ENCODE measurements around the gene TMEM80.

The TMEM80 gene

DNA sequence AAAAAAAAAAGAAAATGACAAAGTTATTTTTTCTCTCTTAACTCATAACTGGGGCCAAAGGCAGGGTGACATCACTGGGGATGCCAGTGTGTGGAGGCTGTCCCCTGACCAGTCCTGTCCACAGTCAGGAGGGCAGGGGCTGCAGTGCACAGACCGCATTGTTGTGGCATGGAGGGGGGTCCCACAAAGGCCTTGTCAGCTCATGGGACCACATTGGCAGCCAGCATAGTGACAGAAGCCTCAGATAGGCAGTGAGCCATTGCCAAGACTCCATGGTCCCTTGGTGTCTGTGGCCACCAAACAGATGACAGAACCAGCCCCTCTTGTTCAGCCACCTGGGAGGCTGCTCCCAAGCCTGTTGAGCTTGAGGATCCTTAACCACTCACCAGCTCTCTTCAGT is 4.1 kb downstream of the TMEM80 start:
- DNase-seq (ENCODE audit: low read depth) = no peak

DNA sequence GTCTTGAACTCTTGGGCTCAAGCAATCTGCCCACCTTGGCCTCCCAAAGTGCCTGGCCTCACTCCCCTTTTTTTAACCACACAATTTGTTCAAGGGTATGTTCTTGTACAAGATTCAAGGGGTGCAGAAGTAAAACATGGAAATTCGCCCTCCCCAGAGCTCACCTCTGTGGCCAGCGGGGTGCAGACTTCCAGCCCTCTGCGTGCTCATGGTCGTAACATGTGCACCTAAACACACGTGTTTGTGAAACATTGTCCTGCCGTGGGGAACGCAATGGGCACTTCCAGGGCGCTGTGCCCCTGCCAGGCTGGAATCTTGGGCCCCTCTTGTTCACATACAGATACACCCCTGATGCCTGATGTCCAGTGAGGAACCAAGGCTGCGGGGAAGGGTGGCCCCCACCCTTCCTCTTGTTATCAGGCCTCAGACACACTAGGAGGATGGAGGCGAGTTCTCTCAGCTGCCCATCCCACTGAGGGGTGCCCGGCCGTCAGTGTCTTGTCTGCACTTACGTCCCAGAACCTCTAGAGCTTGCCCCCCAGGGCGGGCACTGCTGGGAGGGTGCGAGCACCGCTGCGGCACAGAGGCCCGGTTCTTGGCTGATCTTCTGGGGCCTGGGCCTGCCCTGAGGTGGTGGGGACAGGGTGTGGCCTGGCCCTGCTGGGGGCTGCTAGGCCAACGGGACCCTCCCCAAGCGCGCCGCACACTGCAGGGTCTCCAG is 6.3 kb downstream of the TMEM80 start:
- DNase-seq (ENCODE audit: low read depth) = no peak

GRCh38 chr11:702462-703461 is 7.1 kb downstream of the TMEM80 start:
- no peak for DNase-seq (ENCODE audit: low read depth)

- no peak for DNase-seq (ENCODE audit: low read depth)
These were observed 7.9 kb downstream of the TMEM80 start for GRCh38 chr11:703506-703905.

DNA sequence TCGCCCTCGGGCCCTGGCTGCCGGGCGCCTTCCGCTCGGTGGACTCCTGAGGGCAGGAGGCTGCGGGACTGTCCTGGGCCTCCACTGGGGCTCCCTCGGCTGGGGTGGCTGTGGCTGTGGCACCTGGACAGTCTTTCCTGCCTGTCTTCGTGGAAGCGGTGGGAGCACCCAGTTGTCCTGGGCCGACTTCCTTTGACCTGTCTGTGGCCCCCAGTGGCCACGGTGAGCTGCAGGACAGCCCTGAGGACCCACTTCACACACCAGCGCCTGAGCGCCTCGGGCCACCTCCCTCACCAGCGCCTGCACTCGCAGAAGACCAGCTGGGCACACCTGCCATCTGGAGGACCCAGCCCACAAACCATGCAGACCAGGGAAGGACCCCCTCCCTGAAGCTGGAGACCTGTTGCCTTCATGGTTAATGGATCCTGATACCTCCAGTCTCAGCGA is 8.6 kb downstream of the TMEM80 start:
- DNase-seq (ENCODE audit: low read depth) = no peak

- DNase-seq (ENCODE audit: low read depth) = no peak
These were observed 9.4 kb downstream of the TMEM80 start for GRCh38 chr11:704781-705645.

DNA sequence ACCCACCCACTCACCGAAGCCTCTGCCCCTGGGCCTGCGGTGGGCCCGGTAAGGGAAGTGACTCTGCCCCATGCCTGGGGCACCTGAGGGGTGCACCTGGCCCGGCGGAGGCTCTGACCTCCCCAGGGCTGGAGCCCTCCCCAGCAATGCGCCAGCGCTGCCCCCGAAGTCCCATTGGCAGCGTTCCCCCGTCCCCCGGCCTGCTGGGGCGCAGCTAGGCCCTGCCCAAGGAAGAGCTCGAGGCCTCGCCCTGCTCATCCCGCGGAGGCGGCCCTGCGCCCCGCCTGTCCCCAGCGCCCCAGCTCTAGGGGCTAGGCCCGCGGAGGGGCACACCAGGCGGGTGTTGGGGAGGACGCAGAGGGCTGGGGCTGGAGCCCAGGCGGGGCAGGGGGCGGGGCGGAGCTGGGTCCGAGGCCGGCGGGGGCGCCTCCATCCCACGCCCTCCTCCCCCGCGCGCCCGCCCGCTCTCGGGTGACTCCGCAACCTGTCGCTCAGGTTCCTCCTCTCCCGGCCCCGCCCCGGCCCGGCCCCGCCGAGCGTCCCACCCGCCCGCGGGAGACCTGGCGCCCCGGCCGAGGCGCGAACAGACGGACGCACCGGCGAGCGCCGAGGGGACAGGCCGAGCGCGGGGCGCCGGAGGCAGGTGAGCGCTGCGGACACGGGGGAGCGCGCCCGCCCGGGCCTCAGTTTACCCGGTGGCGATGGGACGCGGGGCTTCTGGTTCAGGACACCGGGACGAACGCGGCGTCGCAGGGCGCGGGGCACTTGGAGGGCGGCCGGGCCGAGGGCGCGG is 10.2 kb downstream of the TMEM80 start, which contains the start of gene EPS8L2:
Gene EPS8L2, plus strand, starts transcription at position 586 of the 793 bp plus-strand sequence. CDS start 3,177 bp downstream, outside the sequence.
- DNase-seq (ENCODE audit: low read depth) = no peak

GRCh38 chr11:706439-706956 is 10.9 kb downstream of the TMEM80 start:
- peak; percentile 38 for DNase-seq (ENCODE audit: low read depth)

GRCh38 chr11:706957-707816 is 11.6 kb downstream of the TMEM80 start:
- peak; percentile 50 for DNase-seq (ENCODE audit: low read depth)

- peak; percentile 56 for DNase-seq (ENCODE audit: low read depth)
These were observed 12.3 kb downstream of the TMEM80 start for GRCh38 chr11:707817-708420.

DNA sequence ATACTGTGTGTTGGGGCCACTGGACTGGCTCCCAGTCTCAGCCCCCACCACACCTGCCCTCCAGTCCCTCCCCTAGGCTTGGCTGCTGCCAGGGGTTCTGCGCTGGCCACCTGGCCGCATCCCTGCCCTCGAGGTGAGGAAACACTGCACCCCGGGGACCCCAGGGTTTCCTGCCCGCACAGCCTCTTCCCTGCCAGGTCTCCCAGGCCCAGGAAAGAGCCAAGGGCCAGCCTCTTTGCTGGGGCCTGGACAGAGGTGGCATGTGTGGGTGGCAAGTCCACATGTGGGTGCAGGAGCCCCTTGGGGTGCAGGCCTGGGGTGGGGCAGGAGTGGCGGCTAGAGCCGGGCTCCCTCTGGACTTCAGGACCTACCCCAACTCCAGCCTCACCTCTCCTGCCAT is 12.9 kb downstream of the TMEM80 start:
- DNase-seq (ENCODE audit: low read depth) = no peak

DNA sequence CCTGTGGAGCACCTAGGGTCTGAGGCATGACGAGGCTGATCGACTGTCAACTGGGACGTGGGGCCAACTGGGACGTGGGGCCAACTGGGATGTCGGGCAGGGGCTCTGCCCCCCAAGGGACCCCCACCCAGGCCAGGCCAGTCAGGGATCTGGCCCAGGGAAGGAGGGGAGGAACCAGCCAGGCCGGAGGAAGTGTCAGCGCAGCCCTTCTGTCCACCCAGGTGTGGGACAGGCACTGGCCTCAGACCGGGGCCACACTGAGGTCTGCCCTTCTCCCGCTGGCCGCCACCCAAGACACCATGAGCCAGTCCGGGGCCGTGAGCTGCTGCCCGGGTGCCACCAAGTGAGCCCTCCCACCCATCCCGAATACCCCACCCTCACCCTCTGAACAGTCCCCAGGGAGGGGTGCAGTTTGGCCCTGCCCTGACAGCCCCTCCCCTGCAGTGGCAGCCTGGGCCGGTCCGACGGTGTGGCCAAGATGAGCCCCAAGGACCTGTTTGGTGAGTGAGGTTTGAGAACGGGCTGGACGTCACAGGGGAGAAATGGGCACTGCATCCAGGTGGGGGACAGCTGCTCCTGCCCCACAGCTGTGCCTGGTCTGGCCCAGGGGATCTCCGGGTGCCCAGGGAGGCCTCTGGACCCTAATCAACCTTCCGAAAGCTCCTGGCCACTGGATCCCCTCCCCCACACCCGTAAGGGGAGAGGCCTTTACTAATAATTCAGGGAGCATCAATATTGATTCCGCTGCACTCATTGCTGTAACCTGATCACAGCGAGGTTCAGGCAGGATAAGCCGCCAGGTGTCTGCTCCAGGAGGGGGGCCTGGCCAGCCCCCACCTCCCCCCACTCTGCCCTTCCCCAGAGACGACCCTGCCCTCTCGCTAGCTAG is 13.7 kb downstream of the TMEM80 start:
- no peak for DNase-seq (ENCODE audit: low read depth)

- DNase-seq (ENCODE audit: low read depth) = no peak
These were observed 18.8 kb downstream of the TMEM80 start for GRCh38 chr11:714436-714835.

GRCh38 chr11:719214-720016 is 23.8 kb downstream of the TMEM80 start:
- no peak for DNase-seq (ENCODE audit: low read depth)

DNA sequence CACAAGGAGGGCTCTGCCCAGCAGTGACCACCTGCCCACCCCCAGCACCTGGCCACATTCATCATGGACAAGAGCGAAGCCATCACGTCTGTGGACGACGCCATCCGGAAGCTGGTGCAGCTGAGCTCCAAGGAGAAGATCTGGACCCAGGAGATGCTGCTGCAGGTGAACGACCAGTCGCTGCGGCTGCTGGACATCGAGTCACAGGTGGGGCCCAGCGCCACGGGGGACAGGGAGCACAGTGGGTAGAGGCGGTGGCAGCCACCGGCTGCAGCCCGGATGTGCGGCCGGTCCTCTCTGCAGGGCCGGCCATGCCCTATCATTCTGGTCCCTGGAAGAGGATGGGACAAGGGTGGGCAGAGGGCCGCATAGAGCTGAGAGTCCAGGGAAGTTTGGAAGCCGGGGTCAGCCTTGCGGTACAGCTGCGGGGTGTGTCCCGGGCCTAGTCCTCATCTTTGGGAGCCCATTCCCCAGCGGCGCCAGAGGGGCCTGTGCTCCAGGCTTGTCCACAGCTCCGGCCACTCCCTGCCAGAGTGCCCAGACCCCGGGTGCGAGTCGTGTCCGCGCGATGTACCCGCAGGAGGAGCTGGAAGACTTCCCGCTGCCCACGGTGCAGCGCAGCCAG is 24.5 kb downstream of the TMEM80 start:
- no peak for DNase-seq (ENCODE audit: low read depth)

- no peak for DNase-seq (ENCODE audit: low read depth)
These were observed 25.1 kb downstream of the TMEM80 start for GRCh38 chr11:720642-721246.
